ENCODE results near the gene CDKN1C. TPM values are rescaled to one million over a fixed set of nuclear protein-coding genes. Genes with fewer than 3 reads are reported as not detected.

The CDKN1C gene
- total RNA-seq, 2 donors from 2014 or later, result 10.9 to 18.2 TPM

DNA sequence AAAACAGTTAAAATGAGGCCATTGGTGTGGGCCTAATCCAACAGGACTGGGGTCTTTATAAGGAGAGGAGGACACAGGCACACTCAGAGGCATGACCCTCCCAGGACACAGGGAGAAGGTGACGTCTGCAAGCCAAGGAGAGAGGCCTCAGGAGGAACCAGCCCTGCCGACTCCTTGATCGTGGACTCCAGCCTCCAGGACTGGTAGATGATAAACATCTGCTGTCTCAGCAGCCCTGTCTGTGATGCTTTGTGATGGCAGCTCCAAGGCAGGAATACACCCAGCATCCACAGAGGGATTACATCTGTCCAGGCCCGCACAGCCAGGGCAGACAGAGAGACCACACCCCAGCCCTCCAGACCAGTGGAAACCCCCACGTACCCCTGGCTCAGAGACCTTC, 18.4 kb downstream of the CDKN1C start:
- Histone ChIP-seq H3K27me3 (peaks cover 37% of the 10 kb centered on the region), H3K27ac (no peak overlapping the region), H3K4me3 (no peak overlapping the region), H3K9me3 (no peaks in the 10 kb centered on the region), H3K4me1 (no peaks in the 10 kb centered on the region), H3K9ac (ENCODE audit: low read depth in 2 of 2, low read length in 2 of 2) (no peak overlapping the region), H3K36me3 (no peaks in the 10 kb centered on the region)
- intact Hi-C loops (cut with DNase I), result no loop called here
- TF ChIP-seq, protein P1, sequence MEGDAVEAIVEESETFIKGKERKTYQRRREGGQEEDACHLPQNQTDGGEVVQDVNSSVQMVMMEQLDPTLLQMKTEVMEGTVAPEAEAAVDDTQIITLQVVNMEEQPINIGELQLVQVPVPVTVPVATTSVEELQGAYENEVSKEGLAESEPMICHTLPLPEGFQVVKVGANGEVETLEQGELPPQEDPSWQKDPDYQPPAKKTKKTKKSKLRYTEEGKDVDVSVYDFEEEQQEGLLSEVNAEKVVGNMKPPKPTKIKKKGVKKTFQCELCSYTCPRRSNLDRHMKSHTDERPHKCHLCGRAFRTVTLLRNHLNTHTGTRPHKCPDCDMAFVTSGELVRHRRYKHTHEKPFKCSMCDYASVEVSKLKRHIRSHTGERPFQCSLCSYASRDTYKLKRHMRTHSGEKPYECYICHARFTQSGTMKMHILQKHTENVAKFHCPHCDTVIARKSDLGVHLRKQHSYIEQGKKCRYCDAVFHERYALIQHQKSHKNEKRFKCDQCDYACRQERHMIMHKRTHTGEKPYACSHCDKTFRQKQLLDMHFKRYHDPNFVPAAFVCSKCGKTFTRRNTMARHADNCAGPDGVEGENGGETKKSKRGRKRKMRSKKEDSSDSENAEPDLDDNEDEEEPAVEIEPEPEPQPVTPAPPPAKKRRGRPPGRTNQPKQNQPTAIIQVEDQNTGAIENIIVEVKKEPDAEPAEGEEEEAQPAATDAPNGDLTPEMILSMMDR (IDR thresholded peaks at IDR 0.05), result no peak
- DNase-seq, result no peak

DNA sequence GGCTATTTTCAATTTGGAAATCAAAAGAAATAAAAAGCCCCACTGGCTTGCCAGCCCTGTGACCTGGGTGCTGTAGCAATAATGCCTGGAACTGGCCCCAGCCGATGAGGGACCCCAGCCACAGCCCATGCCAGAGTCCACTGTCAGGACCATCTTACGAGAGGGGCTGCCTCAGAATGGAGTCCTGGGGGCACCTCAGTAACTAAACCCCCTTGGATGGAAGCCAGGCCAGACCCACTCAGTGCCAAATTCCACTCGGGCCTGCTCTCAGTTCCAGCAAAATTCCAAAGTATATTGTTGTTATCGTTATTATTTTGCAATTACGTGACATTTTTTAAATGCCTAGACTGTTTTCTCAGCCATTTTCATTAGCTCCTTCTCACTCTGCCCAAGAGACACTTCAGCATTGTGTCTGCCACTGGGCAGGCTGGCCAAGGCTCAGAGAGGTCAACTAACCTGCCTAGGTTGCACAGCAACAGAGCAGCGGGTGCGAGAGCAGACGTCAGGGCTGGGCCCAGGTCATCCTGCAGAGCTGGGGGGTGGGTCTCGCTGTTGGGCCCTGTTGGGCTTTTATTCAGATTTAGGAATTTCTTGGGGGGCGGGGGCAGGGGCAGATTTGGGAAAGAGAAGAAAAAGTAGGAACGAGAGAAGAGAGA, 19.5 kb downstream of the CDKN1C start:
- Histone ChIP-seq H3K27me3 (peaks cover 43% of the 10 kb centered on the region), H3K27ac (no peak overlapping the region), H3K4me3 (no peak overlapping the region), H3K4me1 (no peaks in the 10 kb centered on the region), H3K9ac (ENCODE audit: low read depth in 2 of 2, low read length in 2 of 2) (no peak overlapping the region), H3K9me3 (no peaks in the 10 kb centered on the region), H3K36me3 (no peaks in the 10 kb centered on the region)
- DNase-seq, result no peak
- TF ChIP-seq, protein P1 (IDR thresholded peaks at IDR 0.05), result no peak
- intact Hi-C loops (cut with DNase I), result no loop called here

DNA sequence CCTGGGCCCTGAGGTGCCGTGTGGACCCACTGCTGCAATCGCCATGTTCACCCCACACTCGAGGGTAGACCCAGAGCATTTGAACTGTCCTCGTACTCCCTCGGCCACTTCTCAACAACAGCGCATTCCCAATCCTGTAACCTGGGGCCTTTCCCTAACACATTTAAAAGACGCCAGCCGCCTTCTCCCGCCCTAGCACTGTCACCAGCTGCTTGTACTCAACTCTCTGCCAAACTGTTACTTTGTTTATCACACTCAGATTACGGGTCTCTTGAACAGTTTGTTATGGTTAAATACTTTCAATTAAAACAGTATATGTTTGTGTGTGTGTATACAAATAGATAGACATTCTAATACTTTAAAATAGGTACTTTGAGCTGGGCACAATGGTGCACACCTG, 20.7 kb downstream of the CDKN1C start:
- Histone ChIP-seq H3K4me1 (no peaks in the 10 kb centered on the region), H3K27me3 (peaks cover 31% of the 10 kb centered on the region), H3K36me3 (no peaks in the 10 kb centered on the region), H3K4me3 (no peak overlapping the region), H3K27ac (no peak overlapping the region), H3K9ac (ENCODE audit: low read depth in 2 of 2, low read length in 2 of 2) (no peak overlapping the region), H3K9me3 (no peaks in the 10 kb centered on the region)
- TF ChIP-seq, protein P1 (IDR thresholded peaks at IDR 0.05), result no peak
- no peak for DNase-seq
- intact Hi-C loops (cut with DNase I), result no loop called here

DNA sequence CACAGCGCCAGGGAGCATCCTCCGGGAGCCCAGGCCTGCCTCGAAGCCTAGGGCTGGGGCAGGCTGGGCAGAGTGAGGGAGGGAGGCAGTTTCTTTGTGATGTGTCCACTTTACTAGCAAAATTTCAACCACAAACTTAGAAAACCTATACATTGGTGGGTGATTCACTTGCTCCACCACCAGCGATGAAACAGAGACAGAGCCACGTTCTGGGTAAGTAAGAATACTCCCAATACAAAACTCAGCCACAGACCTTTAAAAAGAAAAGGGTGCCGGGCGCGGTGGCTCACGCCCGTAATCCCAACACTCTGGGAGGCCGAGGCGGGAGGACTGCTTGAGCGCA, 22.3 kb downstream of the CDKN1C start:
- Histone ChIP-seq H3K4me3 (no peak overlapping the region), H3K9ac (ENCODE audit: low read depth in 2 of 2, low read length in 2 of 2) (no peak overlapping the region), H3K27ac (no peak overlapping the region), H3K4me1 (no peaks in the 10 kb centered on the region), H3K27me3 (peaks cover 20% of the 10 kb centered on the region), H3K9me3 (no peaks in the 10 kb centered on the region), H3K36me3 (no peaks in the 10 kb centered on the region)
- no peak for DNase-seq
- TF ChIP-seq, protein P1 (IDR thresholded peaks at IDR 0.05), result no peak
- intact Hi-C loops (cut with DNase I), result no loop called here

DNA sequence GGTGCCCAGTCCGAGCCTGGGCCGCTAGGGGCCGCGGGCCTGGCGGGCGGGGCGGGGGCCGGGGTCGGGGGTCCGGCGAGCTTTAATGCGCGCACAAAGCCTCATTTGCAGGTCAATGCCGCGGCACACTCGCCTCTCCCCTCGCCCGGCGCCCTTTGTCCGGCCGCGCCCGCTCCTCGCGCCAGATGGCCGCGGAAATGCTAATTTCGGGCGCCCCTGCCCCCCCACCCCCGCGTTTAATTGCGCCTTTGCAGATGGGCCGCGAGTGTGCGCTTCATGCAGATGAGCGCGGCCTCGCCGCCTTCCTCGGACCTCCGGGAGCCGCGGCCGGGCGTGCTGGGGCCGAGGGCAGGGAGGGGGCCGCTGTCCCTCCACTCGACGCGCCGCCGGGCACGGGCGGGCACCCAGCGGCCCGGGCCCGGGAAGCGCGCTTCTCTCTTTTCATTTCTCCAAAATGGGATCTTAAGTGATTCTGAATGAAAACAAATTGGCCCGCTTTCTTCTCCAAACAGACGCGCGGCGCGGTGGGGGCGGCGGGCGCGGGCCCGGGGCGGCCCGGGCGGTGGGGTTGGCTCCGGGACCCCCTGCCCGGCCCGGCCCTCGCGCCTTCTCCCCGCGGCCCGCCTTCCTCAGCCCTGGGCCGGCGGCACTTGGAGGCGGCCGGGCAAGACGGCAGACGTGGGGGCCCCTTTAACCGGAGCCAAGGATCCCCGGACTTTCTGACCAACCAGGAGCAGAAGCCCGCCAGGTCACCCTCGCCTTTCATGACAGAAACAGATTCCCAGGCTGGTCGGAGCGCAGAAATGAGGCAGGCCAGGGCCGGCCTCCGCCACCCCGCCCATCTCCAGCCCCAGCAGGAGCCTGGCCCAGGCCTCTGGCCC, 22.9 kb downstream of the CDKN1C start:
- H3K27ac ChIP-seq, result no peak overlapping the region
- TF ChIP-seq, protein P1 (IDR thresholded peaks at IDR 0.05), result no peak

More for the DNA sequence above, 22.9 kb downstream of the CDKN1C start:
- H3K36me3 ChIP-seq, result no peaks in the 10 kb centered on the region
- no peak for DNase-seq
- no peaks in the 10 kb centered on the region for H3K9me3 ChIP-seq
- H3K4me1 ChIP-seq, result no peaks in the 10 kb centered on the region
- peaks cover 20% of the 10 kb centered on the region for H3K27me3 ChIP-seq
- intact Hi-C loops (cut with DNase I), result no loop called here
- no peak overlapping the region for H3K4me3 ChIP-seq
- no peak overlapping the region for H3K9ac ChIP-seq (ENCODE audit: low read depth in 2 of 2, low read length in 2 of 2)
